ENCODE measurements around the gene MRPS27. TPM values are rescaled to one million over a fixed set of nuclear protein-coding genes. Genes with fewer than 3 reads are reported as not detected.

MRPS27 gene
- total RNA-seq, 1 experiment from 2014 or later, result 127 TPM

Other genes with a start within 250 kb of the MRPS27 start
- 31.1 and 41.4 TPM in 2 replicates for gene MAP1B, start 212.8 kb downstream of the MRPS27 start, total RNA-seq (2014; rRNA removed; shearing (Covaris generic))
- 15.0 and 16.6 TPM in 2 replicates for gene PTCD2, start 133 bp upstream of the MRPS27 start, total RNA-seq (2014; rRNA removed; shearing (Covaris generic))
- not detected in 2 replicates for gene ZNF366, start 187.2 kb upstream of the MRPS27 start, total RNA-seq (2014; rRNA removed; shearing (Covaris generic))